Activated T-cell treated with anti-CD3 and anti-CD28 coated beads, Interleukin-2, amount 50 U/mL, for 24 hours (primary cell): ENCODE results near the gene RFX4.
"Not testable (repeated sequence)": the region's sequence is repeated elsewhere in the genome, so short reads cannot be mapped to it uniquely, and the experiment has no call there.

Source experiments
- DNase-seq: peaks from one replicate; pipeline ENCODE4 v3.0.0-alpha.2; 2020
- H3K27ac Mint-ChIP-seq: 2 replicates; pipeline ENCODE4 v1.8.0; 2020; ENCODE audit warnings: mild to moderate bottlenecking, mixed read lengths
- H3K27me3 Mint-ChIP-seq: 2 replicates; pipeline ENCODE4 v1.8.0; 2020; ENCODE audit warnings: mixed read lengths
- H3K36me3 Mint-ChIP-seq: 2 replicates; pipeline ENCODE4 v1.8.0; 2020; ENCODE audit warnings: low read depth, mixed read lengths
- H3K4me1 Mint-ChIP-seq: 2 replicates; pipeline ENCODE4 v1.8.0; 2020; ENCODE audit warnings: low read depth, mixed read lengths
- H3K4me3 Mint-ChIP-seq: 2 replicates; pipeline ENCODE4 v1.8.0; 2020; ENCODE audit warnings: mild to moderate bottlenecking, moderate library complexity, mixed read lengths
- H3K9me3 Mint-ChIP-seq: 2 replicates; pipeline ENCODE4 v1.8.0; 2020; ENCODE audit warnings: mixed read lengths

The RFX4 gene

DNA sequence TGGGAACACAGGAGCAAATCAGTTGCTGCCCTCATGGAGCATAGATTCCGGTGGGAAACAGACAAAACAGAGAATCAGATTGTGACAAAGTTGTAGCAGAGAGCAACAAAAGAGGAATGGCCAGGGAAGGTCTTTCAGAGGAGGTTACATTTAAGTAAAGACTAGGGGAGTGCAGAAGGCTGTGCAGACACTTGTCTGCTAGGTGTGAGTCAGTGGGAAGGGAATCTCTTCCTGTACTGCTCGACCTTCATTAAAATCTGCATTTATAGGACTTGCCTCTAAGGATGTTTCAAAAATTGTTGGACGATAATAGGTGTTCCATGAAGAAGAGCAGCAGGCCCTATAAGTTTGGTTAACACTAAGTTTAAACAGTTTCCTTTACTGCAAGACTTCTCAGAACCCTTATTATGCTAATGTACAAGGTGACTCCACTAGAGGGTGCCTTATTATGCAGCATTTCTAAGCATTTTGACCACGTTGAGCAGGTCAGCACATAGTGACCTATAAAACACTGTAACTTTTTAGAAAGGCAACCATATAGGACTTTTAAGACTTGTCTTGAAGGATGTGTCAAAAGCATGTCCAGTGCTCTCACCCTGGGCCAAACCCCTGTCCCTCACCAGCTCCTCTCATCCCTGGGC, 99.9 kb downstream of the RFX4 start:
- H3K36me3 Mint-ChIP-seq: no peaks in the 10 kb centered on the region
- no peaks in the 10 kb centered on the region for H3K9me3 Mint-ChIP-seq
- H3K4me3 Mint-ChIP-seq: no peak overlapping the region
- H3K4me1 Mint-ChIP-seq: no peaks in the 10 kb centered on the region
- H3K27ac Mint-ChIP-seq: no peak overlapping the region
- H3K27me3 Mint-ChIP-seq: no peaks in the 10 kb centered on the region
- DNase-seq: no peak

DNA sequence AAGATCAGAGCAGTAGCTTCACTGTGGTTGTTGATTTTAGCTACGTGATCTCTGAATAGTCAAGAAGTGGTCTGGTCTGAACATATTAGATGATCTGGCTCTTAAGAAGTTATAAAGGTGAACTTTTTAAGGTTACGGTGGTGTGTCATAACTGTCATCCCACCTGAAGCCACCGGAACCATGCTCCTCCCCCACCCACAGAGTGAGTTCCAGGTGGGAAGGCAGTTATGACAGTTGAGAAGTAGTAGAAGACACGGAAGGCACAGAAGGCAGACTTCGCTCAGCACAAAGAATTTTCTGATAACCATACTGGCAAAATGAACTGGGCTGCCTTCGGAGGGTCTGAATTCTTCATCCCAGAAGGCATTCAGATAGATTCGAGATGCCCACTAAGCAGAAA, 101.7 kb downstream of the RFX4 start:
- DNase-seq: no peak
- no peaks in the 10 kb centered on the region for H3K9me3 Mint-ChIP-seq
- H3K36me3 Mint-ChIP-seq: no peaks in the 10 kb centered on the region
- no peak overlapping the region for H3K27ac Mint-ChIP-seq
- no peak overlapping the region for H3K4me3 Mint-ChIP-seq
- H3K27me3 Mint-ChIP-seq: no peaks in the 10 kb centered on the region
- H3K4me1 Mint-ChIP-seq: no peaks in the 10 kb centered on the region

DNA sequence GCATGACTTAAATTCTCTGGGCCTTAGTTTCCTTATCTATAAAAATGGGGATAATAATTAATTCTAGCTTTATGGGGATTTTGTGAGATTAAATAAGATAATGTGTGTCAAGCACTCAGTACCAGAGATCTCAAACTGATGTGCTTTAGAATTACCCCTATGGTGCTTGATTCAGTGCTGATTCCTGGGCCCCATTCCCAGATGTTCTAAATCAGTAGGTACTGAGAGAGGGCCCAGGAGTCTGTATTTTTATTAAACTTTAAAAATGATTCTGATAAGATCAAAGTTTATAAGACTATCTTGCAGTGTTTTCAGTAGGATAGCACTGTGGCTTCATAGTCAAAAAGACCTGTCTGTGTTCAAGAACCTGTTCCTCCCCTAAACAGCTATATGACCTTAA, 102.6 kb downstream of the RFX4 start:
- H3K9me3 Mint-ChIP-seq: no peaks in the 10 kb centered on the region
- H3K27me3 Mint-ChIP-seq: no peaks in the 10 kb centered on the region
- H3K4me1 Mint-ChIP-seq: no peaks in the 10 kb centered on the region
- H3K4me3 Mint-ChIP-seq: no peak overlapping the region
- H3K36me3 Mint-ChIP-seq: no peaks in the 10 kb centered on the region
- H3K27ac Mint-ChIP-seq: no peak overlapping the region
- no peak for DNase-seq

DNA sequence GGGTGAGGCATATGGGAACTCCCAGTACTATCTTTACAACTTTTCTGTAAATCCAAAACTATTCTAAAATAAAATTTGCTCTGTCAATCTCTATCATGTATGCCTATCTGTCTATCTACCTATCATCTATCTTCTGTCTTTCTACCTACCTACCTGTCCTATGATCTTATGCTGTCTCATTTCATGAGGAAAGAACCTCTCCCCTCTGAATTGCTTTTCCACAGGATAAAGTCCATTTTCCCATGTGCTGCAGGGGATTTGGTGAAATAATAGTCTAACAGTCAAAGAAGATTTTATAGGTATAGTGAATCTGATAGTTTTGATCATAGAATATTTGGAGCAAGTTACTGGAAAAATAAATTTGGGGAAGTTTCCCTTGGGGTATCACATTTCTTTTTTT, 104.9 kb downstream of the RFX4 start:
- no peaks in the 10 kb centered on the region for H3K9me3 Mint-ChIP-seq
- no peak overlapping the region for H3K4me3 Mint-ChIP-seq
- H3K27ac Mint-ChIP-seq: no peak overlapping the region
- no peaks in the 10 kb centered on the region for H3K36me3 Mint-ChIP-seq
- H3K4me1 Mint-ChIP-seq: no peaks in the 10 kb centered on the region
- DNase-seq: no peak
- H3K27me3 Mint-ChIP-seq: no peaks in the 10 kb centered on the region

DNA sequence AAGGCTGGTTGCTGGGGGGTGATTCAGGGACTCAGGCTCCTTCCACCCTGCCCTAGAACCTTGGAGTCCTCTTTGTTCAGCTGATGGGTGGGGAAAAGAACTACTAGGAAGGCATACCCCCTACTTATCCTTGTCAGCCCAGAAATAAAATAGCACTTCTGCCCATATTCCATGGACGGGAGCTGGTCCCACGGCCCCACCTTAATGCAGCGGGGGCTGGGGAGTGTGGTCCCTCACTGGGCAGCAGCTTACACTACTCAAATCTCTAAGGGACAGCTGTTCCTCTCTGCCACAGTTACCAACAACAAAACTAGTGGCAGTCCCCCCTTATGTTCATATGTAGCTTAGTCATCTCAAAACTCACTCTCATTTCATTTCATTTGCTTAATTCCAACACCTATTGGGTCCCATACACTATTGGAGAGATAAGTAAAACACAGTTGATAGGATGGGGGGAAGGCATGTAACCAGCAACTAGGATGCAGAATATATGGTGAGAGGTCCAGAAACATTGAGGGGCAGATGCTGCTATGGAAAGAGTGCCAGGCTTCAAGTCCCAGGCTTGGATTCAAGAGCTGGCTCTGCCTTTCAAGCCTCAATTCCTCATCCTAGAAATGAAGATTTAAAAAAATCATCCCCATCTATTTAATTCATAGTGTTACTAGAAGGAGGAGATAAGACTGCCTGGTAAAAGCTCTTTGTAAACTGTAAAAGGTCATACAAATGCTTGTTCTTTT, 107.9 kb downstream of the RFX4 start:
- Mint-ChIP-seq H3K4me3 (no peak overlapping the region), H3K36me3 (no peaks in the 10 kb centered on the region), H3K27me3 (no peaks in the 10 kb centered on the region), H3K27ac (no peak overlapping the region), H3K9me3 (no peaks in the 10 kb centered on the region), H3K4me1 (no peaks in the 10 kb centered on the region)
- no peak for DNase-seq

DNA sequence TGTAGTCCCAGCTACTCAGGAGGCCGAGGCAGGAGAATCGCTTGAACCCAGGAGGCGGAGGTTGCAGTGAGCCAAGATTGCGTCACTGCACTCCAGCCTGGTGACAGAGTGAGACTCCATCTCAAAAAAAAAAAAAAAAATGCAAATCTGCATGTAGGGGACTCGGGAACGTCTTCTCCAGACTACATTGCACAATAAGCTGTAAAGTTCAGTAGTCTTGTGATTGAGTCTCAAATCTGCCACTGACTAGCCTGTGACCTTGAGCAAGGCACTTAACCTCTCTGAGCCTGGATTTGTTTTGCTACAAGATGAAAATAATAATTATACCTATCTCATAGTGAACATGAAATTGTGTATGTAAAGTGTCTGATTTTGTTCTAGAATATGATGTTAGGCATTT, 109.2 kb downstream of the RFX4 start:
- not testable (repeated sequence) for H3K4me1 Mint-ChIP-seq, H3K27me3 Mint-ChIP-seq, H3K27ac Mint-ChIP-seq, DNase-seq, H3K36me3 Mint-ChIP-seq, H3K4me3 Mint-ChIP-seq, H3K9me3 Mint-ChIP-seq

DNA sequence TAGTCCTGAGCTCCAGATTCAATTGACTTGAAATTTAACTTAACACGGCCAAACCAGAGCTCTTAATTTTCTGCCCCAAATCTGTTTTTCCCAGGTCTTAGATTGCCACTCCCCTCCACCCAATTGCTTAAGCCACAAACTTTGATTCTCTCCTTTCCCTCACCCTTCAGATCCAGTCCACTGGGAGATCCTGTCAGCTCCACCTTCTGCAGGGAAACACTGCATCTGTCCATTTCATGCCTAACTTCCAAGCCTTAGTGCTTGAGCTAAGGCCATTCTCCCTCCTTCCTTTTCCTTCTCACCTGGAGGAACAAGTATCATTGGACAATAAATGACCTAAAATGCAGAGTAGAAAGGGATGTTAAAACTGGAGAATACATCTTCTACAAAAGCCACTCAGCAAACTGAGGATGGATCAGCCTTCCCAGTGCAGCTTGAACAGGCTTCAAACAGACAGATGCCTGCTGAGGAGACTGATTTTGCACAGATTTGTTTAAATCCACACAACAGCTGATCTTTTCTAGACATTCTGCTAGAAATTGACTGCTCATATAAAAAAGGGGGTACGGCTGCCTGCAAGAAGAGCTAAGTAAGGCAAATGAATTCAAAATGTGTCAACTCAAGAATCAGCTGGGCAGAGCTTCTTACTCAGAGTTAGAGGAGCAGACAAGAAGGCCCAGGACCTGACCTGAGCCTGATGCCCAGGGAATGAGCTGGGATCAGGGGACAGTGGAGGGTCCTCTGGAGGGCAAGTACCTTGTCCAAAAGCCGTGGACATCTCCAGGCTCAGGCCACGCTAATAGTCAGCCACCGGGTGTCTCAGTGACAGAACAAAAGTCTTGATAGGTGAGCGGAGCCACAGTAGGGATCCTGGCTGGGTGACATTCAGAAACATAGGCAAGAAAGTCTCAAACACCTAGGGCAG, 110.4 kb downstream of the RFX4 start:
- no peaks in the 10 kb centered on the region for H3K27me3 Mint-ChIP-seq
- no peaks in the 10 kb centered on the region for H3K9me3 Mint-ChIP-seq
- H3K27ac Mint-ChIP-seq: no peak overlapping the region
- peaks cover 1% of the 10 kb centered on the region for H3K4me1 Mint-ChIP-seq
- DNase-seq: no peak
- H3K4me3 Mint-ChIP-seq: no peak overlapping the region
- no peaks in the 10 kb centered on the region for H3K36me3 Mint-ChIP-seq

DNA sequence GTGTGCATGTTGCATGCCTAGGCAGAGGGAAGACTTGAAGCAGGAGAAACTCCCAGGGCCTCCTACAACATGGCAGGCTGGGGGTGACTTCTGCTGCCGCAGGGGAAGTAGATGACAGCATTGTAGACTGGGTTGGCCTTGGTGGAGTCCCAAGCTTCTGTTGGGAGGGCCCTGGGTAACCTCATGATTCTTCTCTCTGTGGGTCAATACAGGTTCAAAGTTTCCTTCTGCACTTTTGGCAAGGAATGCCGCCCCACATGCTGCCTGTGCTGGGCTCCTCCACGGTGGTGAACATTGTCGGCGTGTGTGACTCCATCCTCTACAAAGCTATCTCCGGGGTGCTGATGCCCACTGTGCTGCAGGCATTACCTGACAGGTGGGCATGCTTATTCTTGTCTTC, 113.3 kb downstream of the RFX4 start:
- no peak overlapping the region for H3K27ac Mint-ChIP-seq
- H3K36me3 Mint-ChIP-seq: no peaks in the 10 kb centered on the region

DNA sequence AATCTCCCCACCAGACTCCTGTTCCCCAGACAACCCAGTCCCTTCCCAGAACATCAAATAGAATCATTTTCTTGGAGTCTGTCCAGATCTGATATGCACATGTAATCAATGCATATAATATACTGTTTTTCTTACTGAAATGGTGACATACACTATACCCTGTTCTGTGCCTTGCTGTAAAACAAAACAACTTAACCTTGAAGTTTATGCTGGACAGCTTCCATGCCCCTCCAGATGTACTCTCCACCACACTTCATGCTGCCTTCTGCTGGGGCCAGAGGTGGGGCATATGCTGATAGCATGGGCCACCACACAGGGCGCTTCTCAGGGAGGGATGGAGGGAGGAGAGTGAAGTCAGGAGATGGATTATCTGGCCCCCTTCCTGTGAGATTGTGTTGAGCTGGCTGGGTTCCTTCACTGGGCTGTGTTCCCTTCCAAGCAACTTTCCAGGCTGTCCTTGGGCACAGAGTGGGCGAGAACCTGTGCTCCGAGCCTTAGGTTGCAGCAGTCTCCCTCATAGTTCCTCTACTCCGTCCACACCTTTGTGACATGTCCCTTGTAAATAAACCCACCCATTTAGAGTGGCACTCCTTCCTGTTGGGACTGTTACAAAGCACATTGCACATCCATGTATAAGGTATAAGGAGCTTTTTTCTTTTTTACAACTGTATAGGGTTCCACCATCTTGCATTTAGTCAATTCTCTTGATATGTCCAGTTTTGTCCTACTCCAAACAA, 114.0 kb downstream of the RFX4 start:
- H3K27me3 Mint-ChIP-seq: no peaks in the 10 kb centered on the region
- peaks cover 8% of the 10 kb centered on the region for H3K9me3 Mint-ChIP-seq
- no peak overlapping the region for H3K4me3 Mint-ChIP-seq
- no peak for DNase-seq
- no peaks in the 10 kb centered on the region for H3K36me3 Mint-ChIP-seq
- H3K27ac Mint-ChIP-seq: no peak overlapping the region
- peaks cover 1% of the 10 kb centered on the region for H3K4me1 Mint-ChIP-seq

More for the DNA sequence above, 113.3 kb downstream of the RFX4 start:
- no peak overlapping the region for H3K4me3 Mint-ChIP-seq
- H3K4me1 Mint-ChIP-seq: peaks cover 1% of the 10 kb centered on the region
- DNase-seq: no peak
- H3K9me3 Mint-ChIP-seq: peaks cover under 1% of the 10 kb centered on the region
- no peaks in the 10 kb centered on the region for H3K27me3 Mint-ChIP-seq

DNA sequence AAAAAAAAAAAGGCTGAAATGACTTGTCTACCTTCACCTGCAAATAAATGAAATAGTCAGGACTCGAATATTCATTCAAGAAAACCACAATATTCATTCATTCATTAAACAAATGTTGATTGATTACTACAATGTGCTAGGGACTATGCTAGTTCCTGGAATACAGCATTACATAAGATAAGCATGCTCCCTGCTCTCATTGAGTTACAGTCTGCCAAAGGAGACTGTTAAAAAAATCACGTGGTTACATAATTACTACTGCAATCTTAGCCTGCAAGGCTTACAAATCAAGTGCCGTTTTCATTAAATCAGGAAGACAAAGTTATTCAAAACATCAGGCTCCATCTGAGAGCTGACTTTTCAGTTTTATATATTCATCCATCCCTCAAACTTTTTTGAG, 121.3 kb downstream of the RFX4 start:
- H3K36me3 Mint-ChIP-seq: no peaks in the 10 kb centered on the region
- no peaks in the 10 kb centered on the region for H3K27me3 Mint-ChIP-seq
- peaks cover 11% of the 10 kb centered on the region for H3K9me3 Mint-ChIP-seq
- H3K4me1 Mint-ChIP-seq: no peaks in the 10 kb centered on the region
- DNase-seq: no peak
- no peak overlapping the region for H3K4me3 Mint-ChIP-seq
- H3K27ac Mint-ChIP-seq: no peak overlapping the region

DNA sequence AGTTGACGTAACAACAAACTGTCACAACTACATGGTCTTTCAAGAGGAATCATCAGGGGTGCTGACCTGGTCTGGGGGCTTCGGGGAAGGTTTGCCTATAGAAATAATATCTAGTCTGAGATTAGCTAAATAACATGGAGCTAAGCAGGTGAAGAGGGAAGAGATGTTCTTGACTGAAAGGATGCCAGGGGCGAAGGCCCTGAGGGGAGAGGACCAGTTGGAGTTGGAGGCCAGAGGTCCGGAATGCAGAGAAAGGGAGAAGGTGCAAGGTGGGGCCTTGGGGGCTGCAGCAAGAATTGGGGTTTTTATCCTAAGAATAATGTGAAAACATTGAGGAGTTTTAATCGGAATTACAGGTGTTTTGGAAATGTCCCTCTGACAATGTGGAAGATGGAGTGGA, 123.2 kb downstream of the RFX4 start:
- Mint-ChIP-seq H3K27ac (no peak overlapping the region), H3K4me3 (no peak overlapping the region), H3K9me3 (peaks cover 11% of the 10 kb centered on the region), H3K4me1 (no peaks in the 10 kb centered on the region), H3K36me3 (no peaks in the 10 kb centered on the region), H3K27me3 (peaks cover 3% of the 10 kb centered on the region)
- DNase-seq: no peak

DNA sequence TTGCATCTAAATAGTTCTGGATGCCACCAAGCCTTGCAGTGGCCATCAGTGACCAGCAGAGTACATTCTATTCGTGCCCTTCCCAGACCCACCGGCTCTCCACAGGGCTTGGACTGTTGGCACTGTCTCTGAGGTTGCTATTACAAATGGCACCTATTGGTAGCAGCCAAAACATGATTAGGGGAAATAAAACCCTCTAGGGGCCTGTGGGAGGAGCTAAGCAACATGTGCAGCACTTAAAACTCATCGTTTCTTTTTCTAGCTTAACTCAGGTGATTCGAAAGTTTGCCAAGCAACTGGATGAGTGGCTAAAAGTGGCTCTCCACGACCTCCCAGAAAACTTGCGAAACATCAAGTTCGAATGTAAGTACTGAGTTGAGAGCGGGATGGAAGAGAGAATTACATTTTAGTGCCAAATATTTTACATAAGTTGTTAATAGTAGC, 126.3 kb downstream of the RFX4 start:
- Mint-ChIP-seq H3K36me3 (no peaks in the 10 kb centered on the region), H3K4me1 (no peaks in the 10 kb centered on the region), H3K27me3 (peaks cover 3% of the 10 kb centered on the region), H3K4me3 (no peak overlapping the region), H3K27ac (no peak overlapping the region), H3K9me3 (no peaks in the 10 kb centered on the region)
- no peak for DNase-seq

DNA sequence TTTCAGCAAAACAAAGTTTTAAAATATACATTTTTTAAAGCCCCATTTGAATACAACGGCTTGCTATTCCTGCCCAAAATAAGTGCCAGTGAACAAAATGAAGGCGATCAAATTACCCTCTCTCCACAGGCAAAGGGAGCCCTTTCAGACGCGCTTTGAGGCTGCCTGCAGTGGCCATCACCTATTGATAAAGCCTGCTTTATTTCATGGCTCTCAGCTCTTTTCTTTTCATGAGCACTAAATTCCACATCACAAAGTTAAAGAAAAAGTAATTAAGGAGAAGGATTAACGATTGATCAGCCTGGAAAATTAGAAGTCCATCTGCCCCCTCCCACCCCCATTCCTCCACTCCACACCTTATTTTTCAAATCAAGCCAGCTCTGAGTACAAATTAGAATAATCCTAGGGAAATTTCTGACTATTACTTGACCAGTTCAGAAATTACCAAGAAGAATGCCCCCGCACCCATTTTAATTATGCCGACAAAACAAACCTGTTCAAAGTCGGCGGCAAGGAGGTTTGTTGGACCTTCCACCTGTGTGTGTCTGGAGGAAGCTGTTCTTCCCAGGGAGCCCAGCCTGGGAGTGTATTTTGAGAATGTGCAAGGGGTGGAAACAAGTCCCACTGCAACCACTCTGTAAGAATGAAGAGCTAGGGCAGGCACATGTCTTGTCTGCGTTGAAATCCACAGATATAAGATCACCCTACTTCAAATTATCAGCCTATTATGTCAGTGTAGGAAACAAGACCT, 127.5 kb downstream of the RFX4 start:
- Mint-ChIP-seq H3K36me3 (no peaks in the 10 kb centered on the region), H3K27me3 (peaks cover 3% of the 10 kb centered on the region), H3K27ac (no peak overlapping the region), H3K9me3 (no peaks in the 10 kb centered on the region), H3K4me3 (no peak overlapping the region), H3K4me1 (no peaks in the 10 kb centered on the region)
- no peak for DNase-seq

DNA sequence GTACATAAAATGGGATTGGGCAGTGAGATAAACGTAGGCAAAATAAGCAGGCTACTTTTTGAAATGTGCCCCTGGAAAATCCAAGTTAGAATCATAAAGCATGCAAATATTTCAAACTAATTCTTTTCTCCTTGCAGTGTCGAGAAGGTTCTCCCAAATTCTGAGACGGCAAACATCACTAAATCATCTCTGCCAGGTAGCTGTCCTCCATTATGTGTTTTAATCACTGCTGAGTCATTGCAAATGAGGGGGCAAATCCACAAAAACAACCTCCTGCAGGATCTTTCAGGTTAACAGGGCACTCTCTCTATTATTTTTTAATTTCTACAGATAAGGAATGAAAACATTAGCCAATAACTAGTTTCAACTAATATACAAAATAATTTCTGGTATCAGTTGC, 128.5 kb downstream of the RFX4 start:
- no peaks in the 10 kb centered on the region for H3K36me3 Mint-ChIP-seq
- H3K4me3 Mint-ChIP-seq: no peak overlapping the region
- H3K27ac Mint-ChIP-seq: no peak overlapping the region
- H3K9me3 Mint-ChIP-seq: no peaks in the 10 kb centered on the region
- H3K27me3 Mint-ChIP-seq: peaks cover 3% of the 10 kb centered on the region
- no peak for DNase-seq
- H3K4me1 Mint-ChIP-seq: no peaks in the 10 kb centered on the region
